Upper lobe of right lung (tissue), 1 donor: ENCODE data around the gene MACROD1. TPM values are rescaled to one million over a fixed set of nuclear protein-coding genes. Genes with fewer than 3 reads are reported as not detected.
A peak's percentile ranks its signal among the peaks of the same experiment; 100 is the strongest.

ENCODE experiments used
- ATAC-seq: fragments of 200-7000 bp; cut with Tn5 transposase; one replicate; pipeline ENCODE4 v1.9.1; 2020; ENCODE audit warnings: mild to moderate bottlenecking, moderate library complexity
- DNase-seq: peaks from one replicate; pipeline ENCODE4 v3.0.0-alpha.2; 2020
- H3K27ac ChIP-seq: fragments of 200-600 bp; one replicate; pipeline ENCODE4 v1.8.0; 2022
- H3K27me3 ChIP-seq: fragments of 200-600 bp; one replicate; pipeline ENCODE4 v1.8.0; 2022; ENCODE audit warnings: mild to moderate bottlenecking
- H3K36me3 ChIP-seq: fragments of 200-600 bp; one replicate; pipeline ENCODE4 v1.8.0; 2022
- H3K4me1 ChIP-seq: fragments of 200-600 bp; one replicate; pipeline ENCODE4 v1.8.0; 2022
- H3K4me3 ChIP-seq: fragments of 200-600 bp; one replicate; pipeline ENCODE4 v1.8.0; 2022; ENCODE audit warnings: mild to moderate bottlenecking
- H3K9me3 ChIP-seq: fragments of 200-600 bp; one replicate; pipeline ENCODE4 v1.8.0; 2022
- CTCF ChIP-seq: fragments of 200-600 bp; IDR thresholded peaks from one replicate; pipeline ENCODE4 v1.8.0; 2022; ENCODE audit warnings: antibody characterized with exemption
- intact Hi-C: fragments of 100-400 bp; cut with DNase I; formaldehyde crosslinking; loops from one replicate; pipeline ENCODE4 v1.11.0; 2022
- total RNA-seq: library from RNA; stranded (reverse); fragmentation: NEBNext Ultra II Directional; extraction: Animal tissue kit (Norgen Biotek cat#: 25700); gene quantifications from one replicate; pipeline ENCODE4 v1.2.1, GENCODE V29; 2021
- donor health status: DM: no; HTN: yes; CAD: no; lungs with severe emphysema.

MACROD1 gene
- total RNA-seq, 1 donor from 2014 or later: 15.8 TPM

DNA sequence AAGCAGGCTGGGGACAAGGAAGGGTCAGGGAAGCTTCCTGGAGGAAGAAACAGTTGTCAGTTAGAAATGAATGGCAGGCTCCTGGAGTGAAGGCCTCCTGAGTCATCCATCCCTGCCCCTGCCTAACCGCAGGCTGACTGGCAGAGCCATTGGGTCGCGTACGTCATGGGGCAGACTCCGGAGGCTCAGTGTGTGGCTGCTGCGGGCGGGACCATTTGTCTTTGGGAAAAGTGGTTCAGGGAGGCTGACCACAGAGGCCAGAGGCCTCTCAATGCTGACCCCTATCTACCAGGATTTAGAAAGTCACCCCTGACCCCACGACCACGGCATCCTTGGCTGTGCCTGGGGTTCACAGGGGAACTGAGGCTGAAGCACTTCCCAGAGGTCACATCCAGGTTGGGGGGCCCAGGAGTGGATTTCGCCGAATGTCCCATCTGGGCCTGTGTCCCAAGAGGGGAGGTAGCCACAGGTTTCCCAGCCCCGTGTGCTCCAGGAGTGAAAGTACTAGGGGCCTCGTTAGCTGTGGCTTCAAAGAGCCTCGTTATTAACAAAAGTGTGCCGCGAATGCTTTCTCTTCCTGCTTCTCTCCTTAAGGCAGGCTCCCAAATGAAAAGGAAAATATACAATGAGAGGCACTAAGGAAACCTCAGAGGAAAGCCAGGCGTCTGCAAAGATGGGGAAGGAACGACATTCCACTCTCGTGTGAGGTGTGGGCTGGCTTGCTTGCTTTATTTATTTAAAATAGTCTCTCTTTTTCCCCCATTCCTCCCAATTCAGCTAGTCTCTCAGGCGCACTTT, 71.3 kb downstream of the MACROD1 start:
- no peaks in the 10 kb centered on the region for H3K9me3 ChIP-seq
- ATAC-seq: peak; percentile 56
- intact Hi-C loops: no loop called here
- H3K36me3 ChIP-seq: no peaks in the 10 kb centered on the region
- TF ChIP-seq CTCF: no peak
- H3K4me3 ChIP-seq: no peak overlapping the region
- no peak overlapping the region for H3K27ac ChIP-seq
- H3K4me1 ChIP-seq: peaks cover 26% of the 10 kb centered on the region
- no peaks in the 10 kb centered on the region for H3K27me3 ChIP-seq
- DNase-seq: no peak

DNA sequence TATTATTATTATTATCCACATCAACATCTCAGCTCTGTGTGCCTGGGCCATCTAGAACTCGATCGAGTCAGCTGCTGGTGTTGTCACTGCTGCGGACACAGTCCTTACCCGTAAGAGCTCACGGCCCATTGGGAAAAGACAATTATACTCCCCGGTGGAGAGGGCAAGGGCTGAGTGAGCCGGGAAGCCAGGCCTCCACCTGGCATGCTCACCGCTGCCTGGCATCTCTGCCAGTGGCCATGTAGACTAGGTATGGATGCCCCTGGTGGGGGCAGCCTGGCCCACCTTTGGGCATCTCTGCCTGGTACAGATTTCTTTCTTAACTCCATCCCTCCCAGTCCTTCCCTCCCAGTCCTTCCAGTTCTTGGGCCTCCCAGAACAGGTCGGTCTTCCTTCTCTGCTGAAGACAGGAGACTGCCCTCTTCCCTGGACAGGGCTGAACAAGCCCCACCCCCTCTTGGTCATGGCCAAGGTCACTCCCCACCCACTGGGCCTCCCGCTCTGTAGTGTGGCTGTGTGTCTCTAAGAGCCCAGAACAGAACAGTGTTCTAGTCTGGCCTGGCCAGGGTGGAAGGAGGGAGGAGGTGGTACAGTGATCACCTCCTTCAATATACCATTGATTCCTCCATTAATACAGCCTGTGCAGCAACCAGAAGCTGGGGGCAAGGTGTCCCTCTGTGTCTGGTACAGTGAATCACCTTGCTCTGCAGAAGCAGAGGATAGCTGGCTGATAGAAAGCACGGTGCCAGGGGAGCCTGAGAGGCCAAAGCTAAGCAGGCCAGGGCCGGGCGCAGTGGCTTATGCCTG, 72.5 kb downstream of the MACROD1 start:
- DNase-seq (no peak), ATAC-seq (peak; percentile 2)
- intact Hi-C loops: no loop called here
- peaks cover 26% of the 10 kb centered on the region for H3K4me1 ChIP-seq
- no peak overlapping the region for H3K27ac ChIP-seq
- H3K4me3 ChIP-seq: no peak overlapping the region
- H3K27me3 ChIP-seq: no peaks in the 10 kb centered on the region
- TF ChIP-seq CTCF: no peak
- no peaks in the 10 kb centered on the region for H3K36me3 ChIP-seq
- H3K9me3 ChIP-seq: no peaks in the 10 kb centered on the region

DNA sequence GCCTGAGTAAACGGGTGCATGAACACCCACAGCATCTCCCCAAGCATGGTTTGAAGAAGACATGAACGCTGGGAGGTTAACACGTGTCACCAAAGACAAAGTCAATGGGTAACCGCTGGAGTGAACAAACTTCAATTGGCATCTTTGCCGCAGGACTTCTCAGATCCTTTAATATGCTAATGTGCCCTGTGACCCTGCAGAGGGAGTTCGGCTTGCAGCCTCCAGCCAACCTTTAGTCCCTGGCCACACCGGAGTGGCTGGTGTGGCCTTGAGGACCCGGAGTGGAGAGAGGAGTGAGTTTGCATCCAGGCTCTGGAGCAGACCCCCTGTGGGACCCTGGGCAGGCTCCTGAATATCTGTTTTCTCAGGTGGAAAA, 73.2 kb downstream of the MACROD1 start:
- Histone ChIP-seq H3K27me3 (no peaks in the 10 kb centered on the region), H3K9me3 (no peaks in the 10 kb centered on the region), H3K4me3 (no peak overlapping the region), H3K4me1 (peaks cover 26% of the 10 kb centered on the region), H3K27ac (no peak overlapping the region), H3K36me3 (no peaks in the 10 kb centered on the region)
- intact Hi-C loops: no loop called here
- TF ChIP-seq CTCF: no peak
- DNase-seq (no peak), ATAC-seq (no peak)

GRCh38 chr11:64092111-64092760, 73.7 kb downstream of the MACROD1 start:
- DNase-seq: peak; percentile 74
- TF ChIP-seq CTCF: no peak
- intact Hi-C loops: no loop called here
- peak; percentile 44 for ATAC-seq
- Histone ChIP-seq H3K4me3 (no peak overlapping the region), H3K36me3 (no peaks in the 10 kb centered on the region), H3K27ac (no peak overlapping the region), H3K27me3 (no peaks in the 10 kb centered on the region), H3K9me3 (no peaks in the 10 kb centered on the region), H3K4me1 (peaks cover 25% of the 10 kb centered on the region)

DNA sequence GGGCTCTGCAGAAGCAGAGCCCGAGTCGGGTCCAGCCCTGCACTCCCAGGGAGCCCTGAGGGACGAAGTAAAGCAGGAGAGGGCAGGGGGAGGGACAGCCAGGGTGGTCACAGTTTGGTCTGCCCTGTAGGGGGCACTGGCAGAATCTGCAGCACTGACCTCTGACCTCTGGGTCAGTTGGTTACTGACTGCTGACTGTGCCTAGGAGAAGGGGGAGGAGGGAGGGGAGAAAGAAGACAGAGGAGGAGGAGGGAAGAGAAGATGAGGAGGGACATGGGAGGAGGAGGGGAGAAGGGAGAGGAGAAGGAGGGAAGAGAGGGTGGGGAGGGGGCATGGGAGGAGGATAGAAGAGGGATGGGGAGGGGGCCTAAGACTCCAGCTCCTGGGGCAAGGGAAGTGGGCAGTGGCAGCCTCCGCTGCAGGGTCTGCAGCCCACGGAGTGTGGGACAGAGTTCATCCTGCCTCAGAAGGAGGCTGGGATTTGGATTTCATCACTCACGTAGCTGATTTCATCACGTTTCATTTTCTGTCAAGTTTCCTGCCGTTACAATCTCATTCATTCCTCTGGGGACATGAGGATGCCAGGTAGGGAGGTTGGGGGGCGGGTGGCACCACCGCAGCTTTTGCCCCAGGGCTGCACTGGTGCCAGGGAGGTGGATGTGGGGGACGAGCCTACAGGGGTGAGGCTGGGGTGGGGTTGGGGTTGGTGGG, 75.0 kb downstream of the MACROD1 start:
- H3K36me3 ChIP-seq: no peaks in the 10 kb centered on the region
- DNase-seq (no peak), ATAC-seq (no peak)
- H3K4me3 ChIP-seq: no peak overlapping the region
- H3K4me1 ChIP-seq: peaks cover 18% of the 10 kb centered on the region
- no peaks in the 10 kb centered on the region for H3K27me3 ChIP-seq
- intact Hi-C loops: no loop called here
- no peaks in the 10 kb centered on the region for H3K9me3 ChIP-seq
- no peak for TF ChIP-seq CTCF
- H3K27ac ChIP-seq: no peak overlapping the region
